Hepatocyte (in vitro differentiated cells): Measurements from ENCODE around the gene HRH1. TPM values are rescaled to one million over a fixed set of nuclear protein-coding genes. Genes with fewer than 3 reads are reported as not detected.
"Not testable (repeated sequence)": the region's sequence is repeated elsewhere in the genome, so short reads cannot be mapped to it uniquely, and the experiment has no call there.

Source experiments
- DNase-seq: peaks from one replicate; pipeline ENCODE4 v3.0.0-alpha.2; 2016; ENCODE audit warnings: low spot score
- H2AFZ ChIP-seq: fragments of 200-600 bp; sonication (generic); 2 replicates; pipeline ENCODE4 v1.6.0; 2016; ENCODE audit warnings: antibody characterized with exemption, mild to moderate bottlenecking
- H3K27ac ChIP-seq: fragments of 200-600 bp; sonication (generic); 2 replicates; pipeline ENCODE4 v1.5.1; 2016; ENCODE audit warnings: mild to moderate bottlenecking
- H3K27me3 ChIP-seq: fragments of 200-600 bp; sonication (generic); 2 replicates; pipeline ENCODE4 v1.6.1; 2016
- H3K36me3 ChIP-seq: fragments of 200-600 bp; sonication (generic); replicated peaks from 2 replicates; pipeline ENCODE4 v1.5.1; 2016; ENCODE audit warnings: low read depth; ENCODE audit not compliant: insufficient read depth
- H3K4me1 ChIP-seq: fragments of 200-600 bp; sonication (generic); 2 replicates; pipeline ENCODE4 v1.5.1; 2016; ENCODE audit warnings: mild to moderate bottlenecking, moderate library complexity; ENCODE audit not compliant: insufficient read depth
- H3K4me2 ChIP-seq: fragments of 200-600 bp; sonication (generic); 2 replicates; pipeline ENCODE4 v1.6.0; 2016
- H3K4me3 ChIP-seq: fragments of 200-600 bp; sonication (generic); 2 replicates; pipeline ENCODE4 v1.5.1; 2016; ENCODE audit warnings: mild to moderate bottlenecking
- H3K79me2 ChIP-seq: fragments of 200-600 bp; sonication (generic); 2 replicates; pipeline ENCODE4 v1.6.0; 2017; ENCODE audit warnings: mild to moderate bottlenecking
- H3K9me2 ChIP-seq: fragments of 200-600 bp; sonication (generic); replicated peaks from 2 replicates; pipeline ENCODE4 v1.6.0; 2017; ENCODE audit warnings: mild to moderate bottlenecking; ENCODE audit not compliant: insufficient read depth
- H3K9me3 ChIP-seq: fragments of 200-600 bp; sonication (generic); 2 replicates; pipeline ENCODE4 v1.5.1; 2016; ENCODE audit warnings: low read depth, mild to moderate bottlenecking
- H4K20me1 ChIP-seq: fragments of 200-600 bp; sonication (generic); 2 replicates; pipeline ENCODE4 v1.6.0; 2016; ENCODE audit warnings: mild to moderate bottlenecking; ENCODE audit not compliant: insufficient read depth, poor library complexity, severe bottlenecking
- CTCF ChIP-seq: fragments of 200-600 bp; sonication (generic); IDR thresholded peaks from 2 replicates; pipeline ENCODE4 v1.5.1; 2016; ENCODE audit warnings: antibody characterized with exemption, mild to moderate bottlenecking; ENCODE audit not compliant: poor library complexity
- EZH2 ChIP-seq: fragments of 200-600 bp; sonication (generic); IDR thresholded peaks from 2 replicates; pipeline ENCODE4 v1.6.1; 2016; ENCODE audit warnings: antibody characterized with exemption, mild to moderate bottlenecking, borderline replicate concordance
- EZH2phosphoT487 ChIP-seq: fragments of 200-600 bp; sonication (generic); IDR thresholded peaks from one replicate; pipeline ENCODE4 v1.6.1; 2018; ENCODE audit warnings: antibody characterized with exemption, mild to moderate bottlenecking, low read depth, moderate library complexity; ENCODE audit not compliant: unreplicated experiment, severe bottlenecking
- WGBS: methylation state at CpG from one replicate; pipeline ENCODE4 v1.1.6; 2016; ENCODE audit warnings: low lambda C conversion rate; ENCODE audit errors: missing lambda C conversion rate; 5-methylcytosine and 5-hydroxymethylcytosine counted together
- polyA plus RNA-seq: library from polyadenylated mRNA; unstranded; fragments of >200 nt; fragmentation: Nextera tagmentation; extraction: Ambion mirVana; gene quantifications from 2 replicates; pipeline ENCODE4 v1.2.1, GENCODE V29; 2016
- total RNA-seq: library from RNA; depleted of rRNA; stranded (reverse); fragments of >200 nt; gene quantifications from 2 replicates; pipeline ENCODE4 v1.2.3, GENCODE V29; 2014

HRH1 gene
- total and polyA plus RNA-seq, 2 experiments from 2014 or later, result 3.3 to 5.1 TPM

GRCh38 chr3:11204697-11205348 lies 50.5 kb downstream of the HRH1 start:
- no peak overlapping the region for H3K4me2 ChIP-seq
- no peaks in the 10 kb centered on the region for H3K36me3 ChIP-seq
- no peaks in the 10 kb centered on the region for H3K27me3 ChIP-seq
- no peaks in the 10 kb centered on the region for H4K20me1 ChIP-seq
- H3K4me1 ChIP-seq, result no peaks in the 10 kb centered on the region
- H3K9me2 ChIP-seq, result no peaks in the 10 kb centered on the region
- H2AFZ ChIP-seq, result no peak overlapping the region
- H3K4me3 ChIP-seq, result no peak overlapping the region
- WGBS, result 62% methylated on average over 10 of the region's 10 CpGs
- no peaks in the 10 kb centered on the region for H3K79me2 ChIP-seq
- H3K9me3 ChIP-seq, result no peaks in the 10 kb centered on the region
- no peak for DNase-seq
- TF ChIP-seq EZH2 (no peak), CTCF (no peak), EZH2phosphoT487 (no peak)
- no peak overlapping the region for H3K27ac ChIP-seq

GRCh38 chr3:11205881-11206280 lies 51.6 kb downstream of the HRH1 start:
- not testable (repeated sequence) for H3K9me3 ChIP-seq, H3K4me3 ChIP-seq, H3K27ac ChIP-seq, H3K4me2 ChIP-seq, H3K79me2 ChIP-seq, H3K4me1 ChIP-seq, H4K20me1 ChIP-seq, H3K9me2 ChIP-seq, H2AFZ ChIP-seq, DNase-seq, H3K36me3 ChIP-seq, H3K27me3 ChIP-seq
- WGBS, result 91% methylated on average over 14 of the region's 14 CpGs
- peak; percentile 9 for TF ChIP-seq CTCF

- H3K79me2 ChIP-seq, result no peaks in the 10 kb centered on the region
- no peak overlapping the region for H3K4me3 ChIP-seq
- no peaks in the 10 kb centered on the region for H3K36me3 ChIP-seq
- no peak overlapping the region for H3K4me2 ChIP-seq
- WGBS, result 77% methylated on average over 8 of the region's 8 CpGs
- no peak for DNase-seq
- H4K20me1 ChIP-seq, result no peaks in the 10 kb centered on the region
- H3K27me3 ChIP-seq, result no peaks in the 10 kb centered on the region
- no peaks in the 10 kb centered on the region for H3K9me3 ChIP-seq
- TF ChIP-seq EZH2 (no peak), CTCF (no peak), EZH2phosphoT487 (no peak)
- H3K4me1 ChIP-seq, result no peaks in the 10 kb centered on the region
- H3K27ac ChIP-seq, result no peak overlapping the region
- no peak overlapping the region for H2AFZ ChIP-seq
- H3K9me2 ChIP-seq, result no peaks in the 10 kb centered on the region
These were observed 52.0 kb downstream of the HRH1 start for GRCh38 chr3:11206316-11206715.

- no peak overlapping the region for H3K4me2 ChIP-seq
- no peaks in the 10 kb centered on the region for H3K9me2 ChIP-seq
- WGBS, result 98% methylated on average over 5 of the region's 8 CpGs
- H3K79me2 ChIP-seq, result no peaks in the 10 kb centered on the region
- no peaks in the 10 kb centered on the region for H3K36me3 ChIP-seq
- no peak overlapping the region for H3K27ac ChIP-seq
- no peak overlapping the region for H3K4me3 ChIP-seq
- TF ChIP-seq EZH2 (no peak), EZH2phosphoT487 (no peak), CTCF (no peak)
- H3K4me1 ChIP-seq, result no peaks in the 10 kb centered on the region
- H3K9me3 ChIP-seq, result no peaks in the 10 kb centered on the region
- DNase-seq, result no peak
- no peak overlapping the region for H2AFZ ChIP-seq
- H4K20me1 ChIP-seq, result no peaks in the 10 kb centered on the region
- no peaks in the 10 kb centered on the region for H3K27me3 ChIP-seq
These were observed 52.7 kb downstream of the HRH1 start for GRCh38 chr3:11206953-11207352.
